Pancreas (tissue), 10 donors: ENCODE measurements around the gene GPR78. TPM values are rescaled to one million over a fixed set of nuclear protein-coding genes. Genes with fewer than 3 reads are reported as not detected.
A peak's percentile ranks its signal among the peaks of the same experiment; 100 is the strongest.

Source experiments
- ATAC-seq, 4 donors: fragments of 200-7000 bp; cut with Tn5 transposase; one replicate each; pipeline versions ENCODE4 v1.8.0 to v1.9.1; 2020; ENCODE audit warnings: mild to moderate bottlenecking in 4 of 4, moderate library complexity in 4 of 4
- DNase-seq, 6 donors: peaks; one replicate each; pipeline ENCODE4 v3.0.0-alpha.2; 2020
- FAIRE-seq: peaks from 2 replicates; lab custom pipeline; 2012; peaks lifted over from hg19 to GRCh38; lab: Jason Lieb, UNC
- H3K27ac ChIP-seq, 4 donors: fragments of 200-600 bp; sonication (generic); 1 replicate in 3 of 4; 2 replicates in 1 of 4; pipeline versions ENCODE4 v1.5.0 to v1.8.0; 2020
- H3K27me3 ChIP-seq, 4 donors: fragments of 200-600 bp; one replicate each; pipeline ENCODE4 v1.8.0; 2021
- H3K36me3 ChIP-seq, 3 donors: fragments of 200-600 bp; sonication (generic) in 1 of 3; one replicate each; pipeline versions ENCODE4 v1.5.0 to v1.8.0; 2020 to 2021
- H3K4me1 ChIP-seq, 3 donors: fragments of 200-600 bp; one replicate each; pipeline ENCODE4 v1.8.0; 2021
- H3K4me3 ChIP-seq, 4 donors: fragments of 200-600 bp; sonication (generic) in 2 of 4; one replicate each; pipeline versions ENCODE4 v1.5.0 to v1.8.0; 2020 to 2021
- H3K9me3 ChIP-seq, 4 donors: fragments of 200-600 bp; one replicate each; pipeline ENCODE4 v1.8.0; 2021
- WGBS, 2 donors: extraction: QIAGEN DNeasy Blood & Tissue Kit; methylation state at CpG; one replicate each; pipeline ENCODE4 v1.1.7; 2013; 5-methylcytosine and 5-hydroxymethylcytosine counted together
- intact Hi-C, 3 donors: fragments of 100-400 bp; cut with DNase I; formaldehyde crosslinking; loops; one replicate each; pipeline versions ENCODE4 v1.11.1 to v1.14.2; 2022
- polyA plus RNA-seq, 2 donors: library from polyadenylated mRNA; stranded (reverse); fragments of 200-250 nt; gene quantifications; one replicate each; pipeline ENCODE4 v1.2.3, GENCODE V29; 2013
- total RNA-seq, 6 donors: library from RNA; stranded (reverse); fragmentation: NEBNext Ultra II Directional in 4 of 6; extraction: Animal tissue kit (Norgen Biotek cat#: 25700) in 4 of 6; gene quantifications; one replicate each; pipeline versions ENCODE4 v1.2.1 to v1.2.4, GENCODE V29; 2021 to 2023
- TF ChIP-seq, protein P1 (sequence below), 4 donors: fragments of 200-600 bp; sonication (generic) in 3 of 4; IDR thresholded peaks; one replicate each; pipeline versions ENCODE4 v1.5.0 to v1.8.0; 2021; ENCODE audit warnings: antibody characterized with exemption in 4 of 4
- donor health status: healthy with polysubstance abuse.
- donor health status: DM: no; HTN: no; CAD: no; lungs with moderate emphysema.
- donor health status: DM: no; HTN: no; CAD: no.
- donor health status: control.
- donor health status: control.
- donor health status: Bipolar disorder and iron deficiency.
- donor health status: DM: yes; HTN: yes; CAD: no.
- donor health status: DM: no; HTN: no; CAD: no.
- donor health status: DM: no; HTN: no; CAD: no.
- donor health status: DM: yes; HTN: yes; CAD: no.

Gene GPR78
- total and polyA plus RNA-seq, 8 donors = 0.02 to 0.04 TPM; not detected in 6

- no peaks in the 10 kb centered on the region for H3K36me3 ChIP-seq
- H3K27ac ChIP-seq = no peak overlapping the region
- H3K4me3 ChIP-seq = no peak overlapping the region
- ATAC-seq = no peak
- no peak for FAIRE-seq
- TF ChIP-seq, protein P1, sequence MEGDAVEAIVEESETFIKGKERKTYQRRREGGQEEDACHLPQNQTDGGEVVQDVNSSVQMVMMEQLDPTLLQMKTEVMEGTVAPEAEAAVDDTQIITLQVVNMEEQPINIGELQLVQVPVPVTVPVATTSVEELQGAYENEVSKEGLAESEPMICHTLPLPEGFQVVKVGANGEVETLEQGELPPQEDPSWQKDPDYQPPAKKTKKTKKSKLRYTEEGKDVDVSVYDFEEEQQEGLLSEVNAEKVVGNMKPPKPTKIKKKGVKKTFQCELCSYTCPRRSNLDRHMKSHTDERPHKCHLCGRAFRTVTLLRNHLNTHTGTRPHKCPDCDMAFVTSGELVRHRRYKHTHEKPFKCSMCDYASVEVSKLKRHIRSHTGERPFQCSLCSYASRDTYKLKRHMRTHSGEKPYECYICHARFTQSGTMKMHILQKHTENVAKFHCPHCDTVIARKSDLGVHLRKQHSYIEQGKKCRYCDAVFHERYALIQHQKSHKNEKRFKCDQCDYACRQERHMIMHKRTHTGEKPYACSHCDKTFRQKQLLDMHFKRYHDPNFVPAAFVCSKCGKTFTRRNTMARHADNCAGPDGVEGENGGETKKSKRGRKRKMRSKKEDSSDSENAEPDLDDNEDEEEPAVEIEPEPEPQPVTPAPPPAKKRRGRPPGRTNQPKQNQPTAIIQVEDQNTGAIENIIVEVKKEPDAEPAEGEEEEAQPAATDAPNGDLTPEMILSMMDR (IDR thresholded peaks at IDR 0.05) = no peak
- intact Hi-C loops = loop anchor here in 2 of 3 donors (10.0 kb wide), 1 partner anchor 314 kb away; no protein-coding TSS in a partner anchor
- 52 to 63% methylated on average over 12 of the region's 12 CpGs for WGBS, 2 donors
- H3K4me1 ChIP-seq = no peaks in the 10 kb centered on the region
- DNase-seq = no peak
- H3K27me3 ChIP-seq = no peaks in the 10 kb centered on the region
- H3K9me3 ChIP-seq = no peaks in the 10 kb centered on the region
These were observed 20.5 kb downstream of the GPR78 start for GRCh38 chr4:8600686-8601085.

- ATAC-seq = no peak
- DNase-seq = peak in 1 of 6 donors; percentile 41
- 68 to 75% methylated on average over 23 of the region's 23 CpGs for WGBS, 2 donors
These were observed 20.9 kb downstream of the GPR78 start for GRCh38 chr4:8601086-8601485.

GRCh38 chr4:8601556-8601955, 21.4 kb downstream of the GPR78 start:
- no peaks in the 10 kb centered on the region for H3K4me1 ChIP-seq
- H3K27ac ChIP-seq = no peak overlapping the region
- 53 to 62% methylated on average over 9 to 10 of the region's 10 CpGs for WGBS, 2 donors
- FAIRE-seq (no peak), ATAC-seq (no peak), DNase-seq (no peak)
- no peaks in the 10 kb centered on the region for H3K36me3 ChIP-seq
- H3K9me3 ChIP-seq = no peaks in the 10 kb centered on the region
- TF ChIP-seq, protein P1 (IDR thresholded peaks at IDR 0.05) = no peak
- H3K27me3 ChIP-seq = no peaks in the 10 kb centered on the region
- no peak overlapping the region for H3K4me3 ChIP-seq
- intact Hi-C loops = loop anchor here in 2 of 3 donors (10.0 kb wide), 1 partner anchor 313 kb away; no protein-coding TSS in a partner anchor

More at GRCh38 chr4:8601086-8601485, 20.9 kb downstream of the GPR78 start:
- H3K9me3 ChIP-seq = no peaks in the 10 kb centered on the region
- no peak for FAIRE-seq
- H3K27me3 ChIP-seq = no peaks in the 10 kb centered on the region
- TF ChIP-seq, protein P1 (IDR thresholded peaks at IDR 0.05) = no peak
- H3K4me3 ChIP-seq = no peak overlapping the region
- intact Hi-C loops = loop anchor here in 2 of 3 donors (10.0 kb wide), 1 partner anchor 314 kb away; no protein-coding TSS in a partner anchor
- H3K36me3 ChIP-seq = no peaks in the 10 kb centered on the region
- H3K4me1 ChIP-seq = no peaks in the 10 kb centered on the region
- no peak overlapping the region for H3K27ac ChIP-seq

GRCh38 chr4:8602686-8603430, 22.7 kb downstream of the GPR78 start:
- TF ChIP-seq, protein P1 (IDR thresholded peaks at IDR 0.05) = no peak
- no peaks in the 10 kb centered on the region for H3K9me3 ChIP-seq
- no peak overlapping the region for H3K27ac ChIP-seq
- 44 to 54% methylated on average over 19 of the region's 19 CpGs for WGBS, 2 donors
- H3K36me3 ChIP-seq = no peaks in the 10 kb centered on the region
- H3K27me3 ChIP-seq = no peaks in the 10 kb centered on the region
- no peak for DNase-seq
- ATAC-seq = no peak
- H3K4me3 ChIP-seq = no peak overlapping the region
- H3K4me1 ChIP-seq = no peaks in the 10 kb centered on the region
- FAIRE-seq = no peak
- intact Hi-C loops = loop anchor here in 2 of 3 donors (10.0 kb wide), 1 partner anchor 312 kb away; no protein-coding TSS in a partner anchor

DNA sequence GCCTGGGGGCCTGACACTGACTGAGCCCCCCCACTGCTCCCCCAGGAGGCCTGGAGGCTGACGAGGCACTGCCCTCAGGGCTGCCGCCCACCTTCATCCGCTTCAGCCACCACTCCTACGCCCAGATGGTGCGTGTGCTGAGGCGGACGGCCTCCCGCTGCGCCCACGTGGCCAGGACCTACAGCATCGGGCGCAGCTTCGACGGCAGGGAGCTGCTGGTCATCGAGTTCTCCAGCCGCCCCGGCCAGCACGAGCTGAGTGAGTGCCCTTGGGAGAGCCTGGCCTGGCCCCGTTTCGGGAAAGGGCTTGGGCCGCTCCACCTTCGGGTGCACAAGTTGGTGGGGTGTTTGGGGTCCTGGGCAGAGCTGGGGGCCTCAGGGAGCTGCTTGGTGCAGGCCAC, 23.7 kb downstream of the GPR78 start:
- no peak overlapping the region for H3K4me3 ChIP-seq
- H3K9me3 ChIP-seq = no peaks in the 10 kb centered on the region
- intact Hi-C loops = loop anchor here in 2 of 3 donors (10.0 kb wide), 1 partner anchor 311 kb away; no protein-coding TSS in a partner anchor
- H3K36me3 ChIP-seq = no peaks in the 10 kb centered on the region
- DNase-seq (no peak), ATAC-seq (no peak), FAIRE-seq (no peak)
- TF ChIP-seq, protein P1 (IDR thresholded peaks at IDR 0.05) = no peak
- no peaks in the 10 kb centered on the region for H3K27me3 ChIP-seq
- no peaks in the 10 kb centered on the region for H3K4me1 ChIP-seq
- 57 to 72% methylated on average over 22 of the region's 22 CpGs for WGBS, 2 donors
- H3K27ac ChIP-seq = no peak overlapping the region
